AG04449 (cell line): ENCODE data around the gene GPR34.
"Not testable (repeated sequence)": the region's sequence is repeated elsewhere in the genome, so short reads cannot be mapped to it uniquely, and the experiment has no call there.

Experiments used
- CTCF ChIA-PET: fragments of 350-600 bp; formaldehyde crosslinking; extraction: SDS; loops from one replicate; lab custom pipeline; 2021; ENCODE audit warnings: antibody characterized with exemption; lab: Yijun Ruan, JAX
- POLR2A ChIA-PET: fragments of 400-600, 350-600 bp; formaldehyde crosslinking; extraction: SDS; loops from one replicate; lab custom pipeline; 2020; ENCODE audit warnings: antibody characterized with exemption, inconsistent platforms; lab: Yijun Ruan, JAX
- DNase-seq: peaks from one replicate; pipeline ENCODE4 v3.0.0-alpha.2; 2010; ENCODE audit warnings: low read depth, low spot score
- H3K4me3 ChIP-seq: 2 replicates; pipeline ENCODE4 v1.5.1; 2011; ENCODE audit warnings: low read depth, mild to moderate bottlenecking, control low read depth, low read length
- TF ChIP-seq, protein P1 (sequence below): IDR thresholded peaks from one replicate; pipeline ENCODE4 v1.5.1; 2011; ENCODE audit warnings: mild to moderate bottlenecking, moderate library complexity, low read length, control low read depth, inconsistent platforms; ENCODE audit not compliant: insufficient read depth; ENCODE audit errors: missing control alignments

Gene GPR34

DNA sequence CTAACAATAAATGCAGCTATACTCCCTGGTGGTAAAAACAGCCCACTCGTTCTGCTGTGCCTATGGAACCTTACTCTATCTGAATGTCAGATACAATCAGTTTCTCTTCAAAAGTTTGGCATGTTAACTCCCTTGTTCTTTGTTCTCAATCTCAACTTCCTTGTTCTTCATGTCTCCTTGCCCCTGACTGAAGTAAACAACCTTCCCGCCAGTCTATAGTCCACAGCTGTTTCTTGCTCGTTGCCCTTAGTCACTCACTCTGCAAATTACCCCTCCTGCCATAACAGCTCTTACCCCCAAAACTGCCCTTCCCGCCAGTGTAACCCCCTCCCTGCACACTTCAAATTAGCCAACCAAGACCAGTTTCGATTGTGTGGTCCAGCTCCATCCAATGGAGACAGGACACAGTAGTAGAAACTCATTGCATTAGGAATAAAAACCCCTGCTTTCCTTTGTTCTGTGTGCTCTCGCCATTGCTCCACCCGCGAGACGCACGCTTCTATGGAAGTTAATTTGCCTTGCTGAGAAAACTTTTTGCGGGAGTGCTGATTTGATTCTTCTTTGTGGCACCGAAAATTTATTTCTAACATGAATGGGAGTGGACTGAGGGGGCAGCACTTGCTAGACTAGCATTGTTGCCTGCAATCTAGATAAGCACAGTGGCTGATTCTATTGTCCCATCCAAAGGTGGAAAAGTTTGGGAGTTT is 28.1 kb downstream of the GPR34 start:
- no peak overlapping the region for H3K4me3 ChIP-seq
- POLR2A ChIA-PET = no interaction called here
- TF ChIP-seq, protein P1, sequence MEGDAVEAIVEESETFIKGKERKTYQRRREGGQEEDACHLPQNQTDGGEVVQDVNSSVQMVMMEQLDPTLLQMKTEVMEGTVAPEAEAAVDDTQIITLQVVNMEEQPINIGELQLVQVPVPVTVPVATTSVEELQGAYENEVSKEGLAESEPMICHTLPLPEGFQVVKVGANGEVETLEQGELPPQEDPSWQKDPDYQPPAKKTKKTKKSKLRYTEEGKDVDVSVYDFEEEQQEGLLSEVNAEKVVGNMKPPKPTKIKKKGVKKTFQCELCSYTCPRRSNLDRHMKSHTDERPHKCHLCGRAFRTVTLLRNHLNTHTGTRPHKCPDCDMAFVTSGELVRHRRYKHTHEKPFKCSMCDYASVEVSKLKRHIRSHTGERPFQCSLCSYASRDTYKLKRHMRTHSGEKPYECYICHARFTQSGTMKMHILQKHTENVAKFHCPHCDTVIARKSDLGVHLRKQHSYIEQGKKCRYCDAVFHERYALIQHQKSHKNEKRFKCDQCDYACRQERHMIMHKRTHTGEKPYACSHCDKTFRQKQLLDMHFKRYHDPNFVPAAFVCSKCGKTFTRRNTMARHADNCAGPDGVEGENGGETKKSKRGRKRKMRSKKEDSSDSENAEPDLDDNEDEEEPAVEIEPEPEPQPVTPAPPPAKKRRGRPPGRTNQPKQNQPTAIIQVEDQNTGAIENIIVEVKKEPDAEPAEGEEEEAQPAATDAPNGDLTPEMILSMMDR = no peak
- no peak for DNase-seq
- CTCF ChIA-PET = no interaction called here

DNA sequence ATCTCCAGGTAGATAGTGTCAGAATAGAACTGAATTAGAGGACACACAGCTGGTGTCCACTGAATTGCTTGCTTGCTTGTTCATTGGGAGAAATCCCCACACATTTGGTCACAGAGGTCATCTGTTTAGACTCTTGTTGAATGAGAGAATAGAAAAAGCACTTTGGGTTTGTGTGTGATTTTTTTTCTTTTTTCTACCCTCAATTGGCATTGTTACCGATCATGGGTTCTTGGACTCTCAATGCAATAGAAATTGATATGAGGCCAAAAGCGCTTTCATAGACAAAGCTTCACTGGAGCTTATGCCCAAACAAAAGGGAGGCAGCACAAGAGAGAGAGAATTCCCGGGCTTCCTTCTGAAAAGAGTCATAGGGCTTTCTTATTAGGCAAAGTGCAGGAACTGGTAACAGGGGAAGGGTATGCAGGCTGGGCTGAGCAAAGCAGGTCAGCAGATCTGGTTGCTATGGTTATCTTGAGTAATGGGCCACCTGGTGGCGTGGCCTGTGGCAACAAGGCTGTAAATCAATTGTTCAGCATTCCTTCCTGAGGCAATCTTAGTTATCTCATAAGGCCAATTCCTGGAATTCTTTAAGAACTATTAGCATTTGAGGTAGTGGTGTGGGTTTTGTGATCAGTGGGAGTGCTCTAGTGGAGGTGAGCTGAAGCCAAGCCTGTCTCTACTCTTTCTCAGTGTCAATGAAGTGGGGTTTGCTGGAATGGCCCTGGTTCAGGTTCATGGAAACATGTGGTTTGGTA is 29.9 kb downstream of the GPR34 start:
- ChIA-PET POLR2A (no interaction called here), CTCF (interaction anchor here (0.9 kb wide), 1 partner anchor 11 kb away, joined by 3 read pairs; no protein-coding TSS in a partner anchor)
- no peak for DNase-seq
- TF ChIP-seq, protein P1 = no peak
- H3K4me3 ChIP-seq = no peak overlapping the region

GRCh38 chrX:41719610-41720009 is 30.8 kb downstream of the GPR34 start:
- H3K4me3 ChIP-seq, DNase-seq, POLR2A ChIA-PET: not testable (repeated sequence)
- CTCF ChIA-PET = interaction anchor here (0.9 kb wide), 1 partner anchor 12 kb away, joined by 3 read pairs; no protein-coding TSS in a partner anchor

DNA sequence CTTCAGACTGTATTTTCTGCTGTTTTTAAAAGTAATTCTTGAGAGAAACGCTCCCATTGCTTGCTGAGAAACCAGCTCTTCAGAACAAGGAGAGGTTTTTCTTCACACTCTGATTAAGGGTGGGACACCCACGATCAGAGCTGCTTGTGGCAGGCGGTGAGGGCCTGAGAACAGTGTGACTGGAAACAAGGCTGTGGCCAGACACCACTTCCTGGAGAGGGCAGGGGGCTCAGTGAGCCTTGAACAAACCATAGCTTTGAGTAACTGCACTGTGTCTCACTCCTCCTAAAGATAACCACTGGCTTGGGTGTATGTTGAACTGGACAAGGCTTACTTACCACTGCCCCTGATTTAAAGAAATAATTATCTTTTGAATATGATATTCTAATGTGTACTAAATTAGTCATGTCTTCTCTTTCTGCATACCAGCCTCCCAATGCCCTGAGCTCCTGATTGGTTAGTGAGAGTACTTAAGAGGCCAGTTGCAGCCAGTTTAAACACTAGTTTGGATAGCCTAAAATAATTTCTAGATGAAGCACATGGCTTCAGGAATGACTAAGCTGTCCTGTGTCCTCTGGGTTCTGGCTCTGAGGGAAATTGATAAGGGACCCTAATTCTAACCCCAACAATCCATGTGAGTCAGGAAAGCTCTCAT is 31.5 kb downstream of the GPR34 start:
- TF ChIP-seq, protein P1 = no peak
- ChIA-PET POLR2A (no interaction called here), CTCF (no interaction called here)
- no peak for DNase-seq
- no peak overlapping the region for H3K4me3 ChIP-seq

GRCh38 chrX:41721590-41721989 is 32.8 kb downstream of the GPR34 start:
- no peak overlapping the region for H3K4me3 ChIP-seq
- ChIA-PET POLR2A (no interaction called here), CTCF (no interaction called here)
- DNase-seq = no peak
- TF ChIP-seq, protein P1 = no peak

- H3K4me3 ChIP-seq = no peak overlapping the region
- ChIA-PET POLR2A (no interaction called here), CTCF (no interaction called here)
- DNase-seq = no peak
- TF ChIP-seq, protein P1 = no peak
Measured at GRCh38 chrX:41722214-41722613, 33.4 kb downstream of the GPR34 start.
